OCI-LY1 (cell line): ENCODE results near the gene DCAF5.

Source experiments
- CTCF ChIP-seq: fragments of 200-600 bp; sonication (generic), shearing (Covaris generic); IDR thresholded peaks from 2 replicates; pipeline ENCODE4 v1.5.1; 2017; ENCODE audit warnings: mild to moderate bottlenecking, antibody characterized with exemption, low read length, moderate library complexity, mixed read lengths
- EZH2 ChIP-seq: fragments of 200-600 bp; sonication (generic), shearing (Covaris generic); IDR thresholded peaks from 2 replicates; pipeline ENCODE4 v1.8.0; 2017; ENCODE audit warnings: borderline replicate concordance, mixed run types, mild to moderate bottlenecking, antibody characterized with exemption, low read length, moderate library complexity, mixed read lengths

DNA sequence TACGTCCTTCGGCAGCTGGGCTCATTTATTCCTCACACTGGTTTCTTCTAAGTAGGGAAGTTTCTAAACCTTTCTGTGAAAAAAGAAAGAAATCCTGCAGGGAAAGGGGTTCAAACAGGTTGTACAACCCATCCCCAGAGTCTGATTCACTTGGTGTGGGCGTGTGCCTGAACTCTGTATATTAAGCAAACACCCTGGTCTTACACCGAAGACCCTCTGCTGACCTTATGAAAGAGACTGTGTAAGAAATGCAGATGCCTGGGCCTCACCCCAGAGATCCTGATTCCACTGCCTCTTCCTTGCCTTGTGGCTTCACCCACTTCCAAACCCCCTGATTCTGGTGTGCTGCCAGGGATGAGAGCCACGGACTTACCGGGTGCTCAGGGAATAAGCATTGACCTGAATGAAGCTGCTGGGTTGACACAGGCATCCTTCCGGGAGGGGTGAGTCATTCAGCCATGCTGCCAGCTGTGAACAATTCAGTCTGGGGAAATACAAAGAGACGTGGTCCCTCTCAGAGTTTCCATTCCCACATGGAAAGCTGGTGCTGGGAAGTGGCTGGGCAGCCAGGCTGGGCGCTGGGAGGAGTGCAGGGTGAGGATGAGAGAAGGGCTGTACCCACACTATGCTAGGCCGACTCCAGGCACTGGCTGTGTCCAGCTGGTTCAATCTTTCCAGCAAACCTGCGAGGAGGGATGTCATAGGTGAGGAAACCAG, 147.3 kb downstream of the DCAF5 start:
- TF ChIP-seq CTCF (no peak), EZH2 (no peak)
